K562 (cell line): ENCODE measurements around the gene FBXO36. TPM values are rescaled to one million over a fixed set of nuclear protein-coding genes. Genes with fewer than 3 reads are reported as not detected.

Source experiments
- BHLHE40 ChIP-seq: IDR thresholded peaks from 2 replicates; pipeline ENCODE4 v1.6.1; 2011; ENCODE audit warnings: low read length, improper control_type of control experiment
- CHD2 ChIP-seq: IDR thresholded peaks from 2 replicates; pipeline ENCODE4 v1.6.1; 2011; ENCODE audit warnings: low read depth, low read length
- FOS ChIP-seq: IDR thresholded peaks from 3 replicates; pipeline ENCODE4 v1.6.1; 2011; ENCODE audit not compliant: insufficient read length; ENCODE audit errors: extremely low read depth
- FOXJ2 ChIP-seq: fragments of 200-800 bp; sonication (Bioruptor generic); IDR thresholded peaks from 2 replicates; pipeline ENCODE4 v1.6.1; 2016; ENCODE audit warnings: missing genetic modification characterization, missing compliant biosample characterization
- GTF2A2 ChIP-seq: IDR thresholded peaks from 2 replicates; pipeline ENCODE4 v1.6.1; 2016; ENCODE audit warnings: mild to moderate bottlenecking, missing genetic modification characterization, missing compliant biosample characterization
- HDAC8 ChIP-seq: fragments of 450-650 bp; IDR thresholded peaks from 2 replicates; pipeline ENCODE4 v1.6.1; 2016; ENCODE audit warnings: mild to moderate bottlenecking, missing genetic modification characterization, moderate library complexity, missing compliant biosample characterization
- HNRNPK ChIP-seq: fragments of 200-400 bp; formaldehyde crosslinking; IDR thresholded peaks from one replicate; pipeline ENCODE4 v1.6.1; 2018; ENCODE audit warnings: mild to moderate bottlenecking, low read depth, low read length; ENCODE audit not compliant: poor library complexity, severe bottlenecking
- KAT2B ChIP-seq: IDR thresholded peaks from one replicate; pipeline ENCODE4 v1.6.1; 2012; ENCODE audit warnings: low read depth, mild to moderate bottlenecking, control low read depth, inconsistent platforms, low read length, moderate library complexity
- MAX ChIP-seq: sonication (generic); formaldehyde crosslinking; IDR thresholded peaks from 2 replicates; pipeline ENCODE4 v1.9.0; 2022; ENCODE audit warnings: mild to moderate bottlenecking, missing genetic modification reagents
- MAZ ChIP-seq, 2 experiments: fragments of 450-650 bp in 1 of 2; sonication (generic) in 1 of 2; formaldehyde crosslinking; IDR thresholded peaks in 1 of 2; conservative IDR thresholded peaks in 1 of 2; 2 replicates each; pipeline versions ENCODE4 v1.4.0 to v1.5.0; 2020; ENCODE audit warnings: mild to moderate bottlenecking in 1 of 2, missing genetic modification reagents in 1 of 2
- NFRKB ChIP-seq: fragments of 450-650 bp; IDR thresholded peaks from 2 replicates; pipeline ENCODE4 v1.6.1; 2016; ENCODE audit warnings: low read depth
- RB1 ChIP-seq: fragments of 450-650 bp; IDR thresholded peaks from 2 replicates; pipeline ENCODE4 v1.6.1; 2017; ENCODE audit warnings: low read depth, mild to moderate bottlenecking
- RREB1 ChIP-seq: fragments of 250-450 bp; sonication (Bioruptor Pico); IDR thresholded peaks from 2 replicates; pipeline ENCODE4 v1.4.0; 2020
- SAFB2 ChIP-seq: fragments of 200-400 bp; formaldehyde crosslinking; IDR thresholded peaks from 2 replicates; pipeline ENCODE4 v1.6.1; 2018; ENCODE audit warnings: borderline replicate concordance, low read length, low read depth, moderate library complexity; ENCODE audit not compliant: severe bottlenecking
- ZFPM2 ChIP-seq: fragments of 250-450 bp; sonication (Bioruptor Pico); IDR thresholded peaks from 2 replicates; pipeline ENCODE4 v1.5.1; 2022; ENCODE audit warnings: mild to moderate bottlenecking
- ZKSCAN1 ChIP-seq: fragments of 150-350 bp; IDR thresholded peaks from 2 replicates; pipeline ENCODE4 v1.6.1; 2016; ENCODE audit warnings: low read depth, low read length
- ZNF384 ChIP-seq: IDR thresholded peaks from 2 replicates; pipeline ENCODE4 v1.6.1; 2012; ENCODE audit warnings: low read depth, low read length, improper control_type of control experiment
- ZNF583 ChIP-seq: fragments of 250-450 bp; sonication (Bioruptor Pico); IDR thresholded peaks from 2 replicates; pipeline ENCODE4 v1.4.0; 2020
- ZNF764 ChIP-seq: fragments of 250-450 bp; sonication (Bioruptor Pico); IDR thresholded peaks from 2 replicates; pipeline ENCODE4 v1.4.0; 2020; ENCODE audit warnings: low read depth, mild to moderate bottlenecking, moderate library complexity
- ZSCAN32 ChIP-seq: fragments of 450-650 bp; formaldehyde crosslinking; IDR thresholded peaks from 2 replicates; pipeline ENCODE4 v1.4.0; 2020; ENCODE audit warnings: mild to moderate bottlenecking, moderate library complexity
- polyA plus RNA-seq, 8 experiments: library from polyadenylated mRNA; depleted of rRNA in 4 of 8; stranded (reverse) in 5 of 8; unstranded in 3 of 8; fragments of >200 nt; fragmentation: Nextera tagmentation in 2 of 8; fragmentation: Illumina TruSeq in 1 of 8; extraction: Ambion mirVana in 2 of 8; extraction: Trizol in 1 of 8; gene quantifications; 2 replicates each; pipeline versions ENCODE4 v1.2.1 to v1.2.3, GENCODE V29; 2011 to 2014; ENCODE audit warnings: inconsistent platforms in 1 of 8, missing spikeins in 1 of 8
- total RNA-seq, 7 experiments: library from RNA; depleted of rRNA in 6 of 7; stranded (reverse); fragments of >200 nt in 6 of 7; fragmentation: Illumina TruSeq in 2 of 7; extraction: Trizol in 2 of 7; gene quantifications; 2 replicates each; pipeline versions ENCODE4 v1.2.1 to v1.2.3, GENCODE V29; 2011 to 2021; ENCODE audit warnings: low replicate concordance in 1 of 7
- TF ChIP-seq, protein P1 (sequence below): IDR thresholded peaks from 2 replicates; pipeline ENCODE4 v1.6.1; 2011; ENCODE audit not compliant: insufficient read length; ENCODE audit errors: extremely low read depth
- TF ChIP-seq, protein P2 (sequence below): fragments of 200-800 bp; sonication (Bioruptor generic); IDR thresholded peaks from 2 replicates; pipeline ENCODE4 v1.6.1; 2017; ENCODE audit warnings: missing genetic modification characterization, missing compliant biosample characterization

The FBXO36 gene
- total and polyA plus RNA-seq, 9 of the 15 experiments (the other 6 are each of a cell fraction or from before 2014, with no cell fraction given) = 0.40 to 0.91 (median 0.58) TPM

DNA sequence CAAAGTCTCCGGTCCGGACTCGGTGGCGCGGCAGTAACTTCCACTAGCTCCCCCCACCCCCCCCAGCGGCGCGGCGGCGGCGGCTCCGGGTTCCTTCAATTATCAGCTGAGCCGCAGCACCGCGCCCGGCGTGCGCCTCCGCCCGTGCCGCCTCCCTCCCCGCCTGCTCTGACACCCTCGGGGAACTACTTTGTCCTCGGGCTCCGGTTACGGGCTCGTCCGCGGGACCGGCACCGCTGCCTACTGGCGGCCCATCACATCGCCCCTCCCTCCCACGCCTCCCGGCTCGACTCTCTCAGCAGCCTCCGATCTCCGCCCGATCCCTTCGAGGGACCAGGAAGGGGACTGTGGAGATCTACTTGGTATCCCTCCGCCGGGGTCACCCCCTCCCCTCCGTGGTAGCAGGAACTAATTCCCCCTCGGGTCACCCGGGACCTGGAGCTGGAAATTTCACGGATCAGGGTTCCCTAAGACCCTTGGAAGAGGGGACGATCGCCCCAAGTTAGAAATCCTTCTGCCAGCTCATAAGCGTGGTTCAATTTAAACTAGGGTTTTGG is 333 bp upstream of the FBXO36 start, which contains the start of gene TRIP12 (continued):
- TF ChIP-seq RREB1 (CRISPR knock-in tag) (0 out of 2 replicates have a peak, but pooled peaks have one; percentile 52), GTF2A2 (peak; percentile 41; the same call in 1 of the 2 replicates), ZNF384 (no peak), ZSCAN32 (CRISPR knock-in tag) (no peak), KAT2B (no peak), FOXJ2 (peak; percentile 33; the same call in 1 of the 2 replicates), FOS (no peak), SAFB2 (no peak), ZKSCAN1 (0 out of 2 replicates have a peak, but pooled peaks have one; percentile 11), MAZ (CRISPR knock-in tag; conservative IDR thresholded peaks at IDR 0.05 in 1 of 2, IDR thresholded peaks at IDR 0.05 in 1 of 2) (peak; percentile 94 to 97), ZNF583 (CRISPR knock-in tag) (no peak), RB1 (peak; percentile 44; the same call in 1 of the 2 replicates), CHD2 (peak; percentile 79), BHLHE40 (no peak), HNRNPK (peak; percentile 74), MAX (CRISPR knock-in tag) (no peak), ZFPM2 (CRISPR knock-in tag) (no peak), HDAC8 (tag) (no peak), NFRKB (peak; percentile 51; the same call in 1 of the 2 replicates), ZNF764 (CRISPR knock-in tag) (no peak)
- TF ChIP-seq, protein P1, sequence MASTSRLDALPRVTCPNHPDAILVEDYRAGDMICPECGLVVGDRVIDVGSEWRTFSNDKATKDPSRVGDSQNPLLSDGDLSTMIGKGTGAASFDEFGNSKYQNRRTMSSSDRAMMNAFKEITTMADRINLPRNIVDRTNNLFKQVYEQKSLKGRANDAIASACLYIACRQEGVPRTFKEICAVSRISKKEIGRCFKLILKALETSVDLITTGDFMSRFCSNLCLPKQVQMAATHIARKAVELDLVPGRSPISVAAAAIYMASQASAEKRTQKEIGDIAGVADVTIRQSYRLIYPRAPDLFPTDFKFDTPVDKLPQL = no peak
- TF ChIP-seq, protein P2, sequence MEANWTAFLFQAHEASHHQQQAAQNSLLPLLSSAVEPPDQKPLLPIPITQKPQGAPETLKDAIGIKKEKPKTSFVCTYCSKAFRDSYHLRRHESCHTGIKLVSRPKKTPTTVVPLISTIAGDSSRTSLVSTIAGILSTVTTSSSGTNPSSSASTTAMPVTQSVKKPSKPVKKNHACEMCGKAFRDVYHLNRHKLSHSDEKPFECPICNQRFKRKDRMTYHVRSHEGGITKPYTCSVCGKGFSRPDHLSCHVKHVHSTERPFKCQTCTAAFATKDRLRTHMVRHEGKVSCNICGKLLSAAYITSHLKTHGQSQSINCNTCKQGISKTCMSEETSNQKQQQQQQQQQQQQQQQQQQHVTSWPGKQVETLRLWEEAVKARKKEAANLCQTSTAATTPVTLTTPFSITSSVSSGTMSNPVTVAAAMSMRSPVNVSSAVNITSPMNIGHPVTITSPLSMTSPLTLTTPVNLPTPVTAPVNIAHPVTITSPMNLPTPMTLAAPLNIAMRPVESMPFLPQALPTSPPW (CRISPR knock-in tag) = peak; percentile 90
